GM18861 (cell line): Measurements from ENCODE around the gene MAPK4.
"Not testable (repeated sequence)": the region's sequence is repeated elsewhere in the genome, so short reads cannot be mapped to it uniquely, and the experiment has no call there.

Experiments used
- ATAC-seq: cut with Tn5 transposase; IDR thresholded peaks from one replicate; pipeline ENCODE4 v1.9.1; 2021; ENCODE audit not compliant: unreplicated experiment

Gene MAPK4

DNA sequence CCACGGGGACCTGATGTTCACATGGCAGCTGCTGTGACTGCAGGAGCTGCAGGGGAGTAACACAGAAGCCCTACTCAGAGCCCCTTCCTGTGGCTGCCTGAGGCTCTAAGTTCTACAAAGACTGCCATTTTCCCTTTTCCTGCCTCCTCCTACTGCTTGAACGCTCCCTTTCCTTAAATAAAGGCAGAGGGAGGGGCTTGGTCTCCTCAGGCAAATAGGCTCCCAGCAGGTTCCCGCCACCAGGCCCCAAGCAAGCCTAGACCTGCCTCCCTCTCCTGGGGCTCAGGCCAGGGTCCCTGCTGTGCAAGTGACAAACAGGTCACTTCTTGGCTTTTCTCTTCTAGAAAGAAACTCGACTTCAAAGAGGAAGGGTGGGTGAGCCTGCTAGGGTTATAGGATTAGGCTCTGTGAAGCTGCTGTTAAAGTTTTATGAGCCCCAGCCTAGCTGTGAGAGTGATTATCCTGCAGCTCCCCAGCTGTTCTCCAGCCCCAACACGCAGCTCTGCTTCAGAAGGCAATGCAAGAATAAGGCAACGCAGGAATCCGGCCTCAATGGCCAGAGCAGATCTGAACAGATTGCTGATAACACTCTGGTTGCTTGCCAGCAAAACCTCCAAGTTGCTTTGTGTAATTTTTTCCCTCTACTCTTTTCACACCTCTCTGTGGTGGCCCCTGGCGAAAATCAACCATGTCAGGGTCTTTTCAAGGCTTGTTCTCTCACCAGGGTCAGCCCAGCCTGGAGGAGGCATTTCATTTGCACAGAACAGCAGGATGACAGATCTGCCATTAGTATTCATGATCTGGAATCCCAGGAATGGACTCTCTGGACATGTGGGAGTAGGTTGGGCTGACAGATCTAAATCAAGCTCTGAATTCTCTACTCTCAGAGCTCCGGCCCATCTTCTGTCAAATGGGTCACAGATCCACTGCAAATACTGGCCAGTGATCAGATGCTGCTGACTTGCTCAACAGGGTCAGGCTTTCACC, 188.6 kb downstream of the MAPK4 start:
- ATAC-seq, result no peak

GRCh38 chr18:50749421-50749820, 189.5 kb downstream of the MAPK4 start:
- ATAC-seq, result no peak

GRCh38 chr18:50749945-50750344, 190.1 kb downstream of the MAPK4 start:
- no peak for ATAC-seq

- ATAC-seq, result no peak
Observed at GRCh38 chr18:50750546-50750945, 190.7 kb downstream of the MAPK4 start.

DNA sequence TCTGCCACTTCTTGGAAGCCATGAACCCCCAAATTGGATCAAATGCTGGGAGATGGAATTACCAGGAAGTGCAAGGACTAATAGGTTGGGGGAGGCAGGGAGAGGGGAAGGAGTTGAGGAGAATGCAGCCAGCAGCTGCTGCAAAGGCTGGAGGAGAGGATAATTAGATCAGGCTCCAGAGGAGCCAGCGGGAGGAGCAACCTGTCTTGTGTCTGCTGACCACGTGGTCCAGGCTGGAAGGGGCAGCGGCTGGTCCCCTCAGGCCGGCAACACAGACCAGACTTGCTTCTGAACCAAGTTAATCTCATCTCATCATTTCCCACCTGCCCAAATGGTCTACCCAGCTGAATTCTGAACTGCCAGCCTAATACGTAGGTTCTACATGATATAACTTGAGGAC, 191.6 kb downstream of the MAPK4 start:
- no peak for ATAC-seq

DNA sequence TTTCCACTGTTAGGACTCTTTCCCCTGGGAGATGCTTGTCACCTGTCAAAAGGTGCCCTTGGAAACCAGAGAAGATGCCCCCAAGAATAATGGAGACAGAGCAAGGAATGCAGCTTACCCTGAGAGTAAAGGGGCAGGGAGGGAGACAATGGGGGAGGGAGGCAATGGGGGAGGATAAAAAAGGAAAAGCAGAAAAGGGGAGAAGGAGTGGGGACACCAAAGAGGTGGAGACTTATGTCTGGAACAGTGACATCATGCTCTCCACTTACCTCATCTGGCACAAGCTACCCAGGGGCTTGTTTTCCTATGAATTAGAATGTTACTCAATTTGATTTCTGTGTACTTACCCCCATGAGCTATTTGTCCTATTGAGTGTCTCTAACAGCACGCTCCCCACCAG, 192.1 kb downstream of the MAPK4 start:
- no peak for ATAC-seq

- no peak for ATAC-seq
Observed at GRCh38 chr18:50753311-50753710, 193.4 kb downstream of the MAPK4 start.

GRCh38 chr18:50754297-50754696, 194.4 kb downstream of the MAPK4 start:
- no peak for ATAC-seq

DNA sequence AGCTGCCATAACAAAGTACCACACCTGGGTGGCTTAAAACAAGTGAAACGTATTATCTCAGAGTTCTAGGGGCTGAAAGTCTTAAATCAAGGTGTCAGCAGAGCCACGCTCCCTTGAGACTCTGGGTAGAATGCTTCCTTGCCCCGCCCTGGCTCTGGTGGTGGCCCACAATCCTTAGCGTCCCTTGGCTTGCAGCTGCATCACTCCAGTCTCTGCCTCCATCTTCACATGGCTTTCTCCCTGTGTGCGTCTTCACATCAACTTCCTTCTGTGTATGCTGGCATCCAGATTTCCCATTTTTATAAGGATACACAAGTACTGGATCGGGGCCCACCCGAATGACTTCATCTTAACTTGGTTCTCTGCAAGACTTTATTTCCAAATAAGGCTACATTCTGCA, 197.5 kb downstream of the MAPK4 start:
- ATAC-seq, result no peak

DNA sequence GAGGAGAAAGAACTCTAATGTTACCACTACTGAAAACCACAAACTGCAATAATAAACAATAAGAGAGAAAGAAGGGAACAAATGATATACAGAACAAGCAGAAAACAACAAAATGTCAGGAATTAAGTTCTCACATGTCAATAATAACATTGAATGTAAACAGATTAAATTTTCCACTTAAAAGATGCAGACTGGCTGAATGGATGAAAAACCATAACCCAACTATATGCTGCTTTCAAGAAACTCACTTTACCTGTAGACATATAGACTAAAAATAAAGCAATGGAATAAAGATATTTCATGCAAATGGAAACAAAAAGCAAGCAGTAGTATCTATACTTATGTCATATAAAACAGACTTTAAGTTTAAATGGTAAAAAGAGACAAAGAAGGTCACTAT, 209.6 kb downstream of the MAPK4 start:
- no peak for ATAC-seq

GRCh38 chr18:50775207-50775606, 215.3 kb downstream of the MAPK4 start:
- ATAC-seq, result no peak

DNA sequence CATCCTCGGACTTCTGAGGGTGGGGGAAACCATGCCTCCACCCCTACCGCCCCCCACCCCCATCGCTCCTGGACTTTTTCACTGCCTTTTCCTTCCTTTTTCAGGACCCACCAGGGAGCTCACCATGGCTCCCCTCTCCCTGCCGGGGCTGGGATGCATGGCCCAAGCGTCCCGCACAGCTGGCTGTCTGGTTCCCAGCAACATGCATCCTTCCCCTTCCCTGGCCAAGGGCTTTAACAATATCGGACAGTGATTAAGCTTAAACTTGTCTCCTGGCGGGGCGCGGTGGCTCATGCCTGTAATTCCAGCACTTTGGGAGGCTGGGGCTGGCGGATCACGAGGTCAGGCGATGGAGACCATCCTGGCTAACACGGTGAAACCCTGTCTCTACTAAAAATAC, 215.8 kb downstream of the MAPK4 start:
- ATAC-seq, result no peak

DNA sequence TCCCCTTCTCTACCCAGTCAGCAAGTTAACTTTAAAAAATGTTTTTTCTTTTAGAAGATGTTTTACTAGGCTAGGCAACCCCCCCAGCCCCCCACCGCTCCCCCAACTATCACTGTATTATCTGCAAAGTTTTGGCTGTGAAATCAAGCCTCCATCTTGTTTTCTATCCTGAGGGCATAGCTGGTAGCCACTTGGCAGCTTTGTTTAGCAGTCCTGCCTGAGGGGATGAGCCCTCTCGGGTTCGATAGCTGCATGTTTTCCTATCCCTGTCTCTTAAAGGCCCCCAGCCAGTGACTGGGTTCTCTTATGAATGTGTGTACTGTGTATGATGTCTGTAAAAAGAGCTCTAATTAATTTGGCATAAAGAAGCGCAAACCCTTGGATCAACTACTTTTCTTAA, 216.5 kb downstream of the MAPK4 start:
- ATAC-seq, result no peak

- not testable (repeated sequence) for ATAC-seq
Observed at GRCh38 chr18:50779021-50779420, 219.1 kb downstream of the MAPK4 start.
